ENCODE data around the gene MIEF1. TPM values are rescaled to one million over a fixed set of nuclear protein-coding genes. Genes with fewer than 3 reads are reported as not detected.

Gene MIEF1
- total and polyA plus RNA-seq, 2 donors (not counting 1 experiment from before 2014, with no cell fraction given): 9.8 to 37.2 TPM

Other genes with a start within 250 kb of the MIEF1 start
- 2,562 and 2,665 TPM in 2 replicates for gene RPL3, start 182.7 kb upstream of the MIEF1 start, total RNA-seq
- gene RPL3, start 182.7 kb upstream of the MIEF1 start, polyA plus RNA-seq: 5,111 and 5,418 TPM in 2 replicates
- 31.9 and 34.8 TPM in 2 replicates for gene SYNGR1, start 152.3 kb upstream of the MIEF1 start, total RNA-seq
- 9.4 and 9.5 TPM in 2 replicates for gene SYNGR1, start 152.3 kb upstream of the MIEF1 start, polyA plus RNA-seq
- 46.7 and 47.4 TPM in 2 replicates for gene TAB1, start 102.5 kb upstream of the MIEF1 start, total RNA-seq
- 22.4 and 23.1 TPM in 2 replicates for gene TAB1, start 102.5 kb upstream of the MIEF1 start, polyA plus RNA-seq
- 27.8 and 28.0 TPM in 2 replicates for gene MGAT3, start 45.3 kb upstream of the MIEF1 start, total RNA-seq
- gene MGAT3, start 45.3 kb upstream of the MIEF1 start, polyA plus RNA-seq: 2.1 and 11.1 TPM in 2 replicates
- 236 and 244 TPM in 2 replicates for gene ATF4, start 18.3 kb downstream of the MIEF1 start, total RNA-seq
- 678 and 680 TPM in 2 replicates for gene ATF4, start 18.3 kb downstream of the MIEF1 start, polyA plus RNA-seq
- gene RPS19BP1, start 30.5 kb downstream of the MIEF1 start, total RNA-seq: 59.1 and 60.3 TPM in 2 replicates
- 49.7 and 74.8 TPM in 2 replicates for gene RPS19BP1, start 30.5 kb downstream of the MIEF1 start, polyA plus RNA-seq
- 0.17 and 0.25 TPM in 2 replicates for gene CACNA1I, start 68.5 kb downstream of the MIEF1 start, total RNA-seq
- gene CACNA1I, start 68.5 kb downstream of the MIEF1 start, polyA plus RNA-seq: 0.07 and 0.35 TPM in 2 replicates

Measured in B cell (primary cell).